Measurements from ENCODE around the gene LRRN2. TPM values are rescaled to one million over a fixed set of nuclear protein-coding genes. Genes with fewer than 3 reads are reported as not detected.

LRRN2 gene
- total and polyA plus RNA-seq, 8 donors = 0.43 to 4.1 (median 1.0) TPM; not detected in 2

- Histone ChIP-seq H3K9me3 (no peaks in the 10 kb centered on the region), H3K36me3 (no peaks in the 10 kb centered on the region), H3K4me3 (no peak overlapping the region), H3K4me1 (peaks cover 0 to 9% (median 3%) of the 10 kb centered on the region in 4 donors), H3K27me3 (no peaks in the 10 kb centered on the region), H3K27ac (no peak overlapping the region)
- no peak for DNase-seq
- WGBS, 5 donors = 78 to 86% (median 84%) methylated on average over 3 of the region's 3 CpGs
- TF ChIP-seq POLR2AphosphoS5 (IDR thresholded peaks at IDR 0.05) (no peak), POLR2A (IDR thresholded peaks at IDR 0.05) (no peak), EP300 (IDR thresholded peaks at IDR 0.05) (no peak), CTCF (IDR thresholded peaks at IDR 0.05) (no peak)
- intact Hi-C loops (cut with DNase I; ENCODE audit: low total_unique reads) = no loop called here
Measured at GRCh38 chr1:204701229-204701628, 15.7 kb upstream of the LRRN2 start.

GRCh38 chr1:204697893-204698292, 12.4 kb upstream of the LRRN2 start:
- 78 to 91% (median 85%) methylated on average over 5 of the region's 5 CpGs for WGBS, 5 donors
- Histone ChIP-seq H3K4me1 (no peaks in the 10 kb centered on the region), H3K9me3 (no peaks in the 10 kb centered on the region), H3K27ac (no peak overlapping the region), H3K36me3 (no peaks in the 10 kb centered on the region), H3K4me3 (no peak overlapping the region), H3K27me3 (peaks cover 0 to 19% (median 0%) of the 10 kb centered on the region in 3 donors)
- TF ChIP-seq CTCF (IDR thresholded peaks at IDR 0.05) (no peak), POLR2A (IDR thresholded peaks at IDR 0.05) (no peak), POLR2AphosphoS5 (IDR thresholded peaks at IDR 0.05) (no peak), EP300 (IDR thresholded peaks at IDR 0.05) (no peak)
- intact Hi-C loops (cut with DNase I; ENCODE audit: low total_unique reads) = no loop called here
- DNase-seq = peak in 1 of 2 donors; percentile 37

- Histone ChIP-seq H3K36me3 (no peaks in the 10 kb centered on the region), H3K4me3 (no peak overlapping the region), H3K27ac (no peak overlapping the region), H3K9me3 (no peaks in the 10 kb centered on the region), H3K27me3 (peaks cover 0 to 19% (median 0%) of the 10 kb centered on the region in 3 donors), H3K4me1 (no peaks in the 10 kb centered on the region)
- intact Hi-C loops (cut with DNase I; ENCODE audit: low total_unique reads) = no loop called here
- DNase-seq = no peak
- WGBS, 5 donors = 88 to 90% (median 90%) methylated on average over 17 of the region's 17 CpGs
- TF ChIP-seq POLR2AphosphoS5 (IDR thresholded peaks at IDR 0.05) (no peak), POLR2A (IDR thresholded peaks at IDR 0.05) (no peak), CTCF (IDR thresholded peaks at IDR 0.05) (no peak), EP300 (IDR thresholded peaks at IDR 0.05) (no peak)
Measured at GRCh38 chr1:204696606-204697005, 11.1 kb upstream of the LRRN2 start.

GRCh38 chr1:204695692-204696091, 10.2 kb upstream of the LRRN2 start:
- Histone ChIP-seq H3K4me1 (no peaks in the 10 kb centered on the region), H3K27me3 (peaks cover 0 to 19% (median 0%) of the 10 kb centered on the region in 3 donors), H3K9me3 (no peaks in the 10 kb centered on the region), H3K4me3 (no peak overlapping the region), H3K27ac (no peak overlapping the region), H3K36me3 (no peaks in the 10 kb centered on the region)
- intact Hi-C loops (cut with DNase I; ENCODE audit: low total_unique reads) = no loop called here
- 66 to 77% (median 68%) methylated on average over 5 of the region's 5 CpGs for WGBS, 5 donors
- DNase-seq = no peak
- no peak for TF ChIP-seq POLR2AphosphoS5 (IDR thresholded peaks at IDR 0.05)
- TF ChIP-seq CTCF (IDR thresholded peaks at IDR 0.05) = no peak
- no peak for TF ChIP-seq POLR2A (IDR thresholded peaks at IDR 0.05)
- no peak for TF ChIP-seq EP300 (IDR thresholded peaks at IDR 0.05)

All from stomach (tissue), 9 donors.